ENCODE results near the gene CHAF1A.

Gene CHAF1A

DNA sequence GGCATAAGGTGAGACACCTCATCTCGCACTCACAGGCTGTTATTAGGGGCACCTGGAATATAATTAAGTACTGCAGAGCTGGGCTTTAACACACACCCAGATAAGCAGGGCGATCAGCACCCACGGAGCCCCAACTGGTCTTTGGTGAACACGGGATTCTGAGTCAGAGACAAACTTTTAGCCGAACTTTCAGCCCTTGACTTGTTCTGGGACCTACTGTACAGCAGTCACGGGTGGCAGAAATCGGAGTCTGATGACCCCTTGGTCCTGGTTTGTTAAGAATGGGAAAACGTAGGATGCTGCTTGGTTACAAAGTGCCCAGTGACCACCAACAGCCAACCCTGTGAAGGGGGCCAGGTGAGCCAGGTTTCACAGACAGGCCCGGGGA, 11.1 kb upstream of the CHAF1A start:
- TF ChIP-seq ZFX (IDR thresholded peaks at IDR 0.05) = no peak
- TF ChIP-seq, protein P1, sequence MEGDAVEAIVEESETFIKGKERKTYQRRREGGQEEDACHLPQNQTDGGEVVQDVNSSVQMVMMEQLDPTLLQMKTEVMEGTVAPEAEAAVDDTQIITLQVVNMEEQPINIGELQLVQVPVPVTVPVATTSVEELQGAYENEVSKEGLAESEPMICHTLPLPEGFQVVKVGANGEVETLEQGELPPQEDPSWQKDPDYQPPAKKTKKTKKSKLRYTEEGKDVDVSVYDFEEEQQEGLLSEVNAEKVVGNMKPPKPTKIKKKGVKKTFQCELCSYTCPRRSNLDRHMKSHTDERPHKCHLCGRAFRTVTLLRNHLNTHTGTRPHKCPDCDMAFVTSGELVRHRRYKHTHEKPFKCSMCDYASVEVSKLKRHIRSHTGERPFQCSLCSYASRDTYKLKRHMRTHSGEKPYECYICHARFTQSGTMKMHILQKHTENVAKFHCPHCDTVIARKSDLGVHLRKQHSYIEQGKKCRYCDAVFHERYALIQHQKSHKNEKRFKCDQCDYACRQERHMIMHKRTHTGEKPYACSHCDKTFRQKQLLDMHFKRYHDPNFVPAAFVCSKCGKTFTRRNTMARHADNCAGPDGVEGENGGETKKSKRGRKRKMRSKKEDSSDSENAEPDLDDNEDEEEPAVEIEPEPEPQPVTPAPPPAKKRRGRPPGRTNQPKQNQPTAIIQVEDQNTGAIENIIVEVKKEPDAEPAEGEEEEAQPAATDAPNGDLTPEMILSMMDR (conservative IDR thresholded peaks at IDR 0.05) = no peak
- peak overlapping the region; percentile 91 for H3K27ac ChIP-seq

DNA sequence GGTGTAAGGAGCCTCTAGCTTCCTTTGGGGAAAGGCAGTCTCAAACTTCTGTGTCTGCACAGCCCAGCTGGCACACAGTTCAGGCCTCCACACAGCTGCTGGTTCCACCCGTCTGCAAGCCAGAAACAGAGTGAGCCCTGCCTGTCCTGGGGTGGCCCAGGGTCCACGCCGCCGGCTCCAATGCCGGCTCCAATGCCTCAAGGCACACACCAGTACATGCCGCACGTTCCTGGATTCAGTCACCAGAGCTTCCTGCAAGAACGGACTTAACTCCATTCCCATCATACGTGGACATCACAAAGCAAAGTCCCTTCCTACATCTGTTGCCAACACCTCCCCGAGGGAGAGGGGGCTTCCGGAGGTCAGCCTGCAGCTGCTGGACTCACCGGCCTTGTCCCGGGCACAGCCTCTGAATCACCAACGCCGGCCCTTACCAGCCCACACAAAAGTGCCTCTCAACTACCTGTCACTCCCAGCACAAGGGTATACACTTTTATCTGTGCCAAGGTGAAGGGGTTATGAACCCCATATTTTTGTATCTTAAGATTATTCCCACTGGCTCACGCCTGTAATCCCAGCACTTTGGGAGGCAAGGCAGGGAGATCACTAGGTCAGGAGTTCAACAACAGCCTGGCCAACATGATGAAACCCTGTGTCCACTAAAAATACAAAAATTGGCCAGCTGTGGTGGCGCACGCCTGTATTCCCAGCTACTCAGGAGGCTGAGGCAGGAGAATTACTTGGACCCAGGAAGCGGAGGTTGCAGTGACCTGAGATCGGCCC, 10.5 kb upstream of the CHAF1A start:
- H3K27ac ChIP-seq = peak overlapping the region; percentile 91
- no peak for TF ChIP-seq ZFX (IDR thresholded peaks at IDR 0.05)
- TF ChIP-seq, protein P1 (conservative IDR thresholded peaks at IDR 0.05) = no peak

DNA sequence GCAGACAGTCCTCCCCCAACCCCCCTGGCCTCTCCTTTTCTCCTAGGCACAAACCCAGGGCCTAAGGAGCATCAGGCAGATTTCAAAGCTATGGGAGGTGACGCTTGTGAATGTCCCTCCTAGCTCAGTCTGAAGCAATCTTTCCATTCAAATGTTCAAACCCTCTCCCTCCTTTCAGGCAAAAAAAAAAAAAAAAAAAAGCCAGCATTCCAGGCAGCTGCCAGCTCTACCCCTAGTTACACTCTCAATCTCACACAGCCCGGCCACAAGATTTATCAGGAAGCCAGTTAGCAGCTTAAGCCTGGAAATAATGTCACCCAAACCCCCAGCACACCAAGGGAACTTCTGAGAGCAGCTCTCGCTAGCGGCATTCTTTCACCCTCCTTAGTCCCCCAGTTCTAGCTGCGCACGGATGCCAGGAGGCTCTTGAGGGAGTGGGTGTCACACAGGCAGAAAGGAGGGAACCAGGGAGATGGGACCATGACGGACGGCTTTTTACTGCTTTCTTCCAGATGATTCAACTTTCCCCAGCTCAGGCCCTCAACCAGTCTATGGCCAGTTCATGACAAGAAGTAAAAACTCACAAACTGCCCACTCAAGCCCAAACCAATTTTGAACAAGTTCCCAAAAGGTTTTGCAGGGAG, 8.4 kb upstream of the CHAF1A start:
- no peak overlapping the region for H3K27ac ChIP-seq
- TF ChIP-seq, protein P1 (conservative IDR thresholded peaks at IDR 0.05) = no peak
- TF ChIP-seq ZFX (IDR thresholded peaks at IDR 0.05) = no peak

DNA sequence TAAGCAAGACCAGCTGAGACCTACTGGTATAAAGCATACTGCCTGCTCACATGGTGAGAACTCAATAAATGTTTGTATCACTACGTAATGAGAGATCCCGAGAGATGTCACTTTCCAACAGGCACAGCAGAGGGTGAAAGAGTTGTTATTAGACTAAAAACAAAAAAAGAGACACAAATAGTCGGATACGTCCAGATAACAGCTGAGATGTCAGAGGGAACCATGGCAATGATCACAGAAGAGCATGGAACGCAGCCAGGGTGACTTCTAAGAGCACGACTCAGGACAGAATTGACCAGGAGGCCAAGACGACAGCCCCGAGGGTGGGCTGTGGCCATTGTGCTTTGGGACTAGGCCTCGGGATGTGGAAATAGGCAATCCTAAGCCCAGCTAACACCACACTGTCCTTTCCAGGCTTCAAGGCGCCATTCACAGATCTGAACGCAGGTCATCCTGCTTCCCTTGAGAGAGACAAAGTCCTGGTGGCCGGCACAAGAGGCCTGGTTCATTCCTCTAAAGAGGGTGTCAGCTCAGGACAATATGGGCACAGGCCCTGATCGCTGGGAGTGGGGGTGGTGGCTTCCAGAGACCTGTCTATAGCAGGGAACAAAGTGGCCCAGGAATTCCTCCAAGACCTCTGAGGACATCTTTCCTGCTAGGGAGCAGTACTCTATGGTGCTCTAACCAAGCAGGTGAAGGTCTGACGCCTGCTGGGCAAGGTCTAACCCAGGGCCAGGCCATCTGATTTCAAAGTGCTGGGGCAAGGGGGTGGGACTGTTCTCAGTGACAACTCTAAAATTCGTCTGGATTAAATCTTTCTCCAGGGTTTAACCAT, 5.3 kb upstream of the CHAF1A start:
- TF ChIP-seq, protein P1 (conservative IDR thresholded peaks at IDR 0.05) = no peak
- no peak for TF ChIP-seq ZFX (IDR thresholded peaks at IDR 0.05)
- no peak overlapping the region for H3K27ac ChIP-seq

DNA sequence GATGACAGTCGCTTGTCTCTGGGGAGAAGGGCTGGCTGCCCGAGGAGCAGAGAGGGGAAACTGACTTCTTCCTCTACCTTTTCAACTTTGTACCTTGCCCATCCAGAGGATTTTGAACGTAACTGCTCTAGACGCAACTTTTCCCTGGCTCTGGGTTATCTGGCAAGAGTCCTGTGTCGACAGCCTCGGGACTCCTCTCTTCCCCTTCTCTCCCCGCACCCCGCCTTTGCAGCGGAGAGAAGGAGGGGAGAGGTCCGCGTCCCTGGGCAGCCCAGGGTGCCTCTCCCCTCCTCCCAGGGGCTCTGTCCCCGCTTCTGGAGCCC, 2.7 kb upstream of the CHAF1A start:
- H3K27ac ChIP-seq = peak overlapping the region; percentile 97
- TF ChIP-seq, protein P1 (conservative IDR thresholded peaks at IDR 0.05) = no peak
- TF ChIP-seq ZFX (IDR thresholded peaks at IDR 0.05) = no peak

DNA sequence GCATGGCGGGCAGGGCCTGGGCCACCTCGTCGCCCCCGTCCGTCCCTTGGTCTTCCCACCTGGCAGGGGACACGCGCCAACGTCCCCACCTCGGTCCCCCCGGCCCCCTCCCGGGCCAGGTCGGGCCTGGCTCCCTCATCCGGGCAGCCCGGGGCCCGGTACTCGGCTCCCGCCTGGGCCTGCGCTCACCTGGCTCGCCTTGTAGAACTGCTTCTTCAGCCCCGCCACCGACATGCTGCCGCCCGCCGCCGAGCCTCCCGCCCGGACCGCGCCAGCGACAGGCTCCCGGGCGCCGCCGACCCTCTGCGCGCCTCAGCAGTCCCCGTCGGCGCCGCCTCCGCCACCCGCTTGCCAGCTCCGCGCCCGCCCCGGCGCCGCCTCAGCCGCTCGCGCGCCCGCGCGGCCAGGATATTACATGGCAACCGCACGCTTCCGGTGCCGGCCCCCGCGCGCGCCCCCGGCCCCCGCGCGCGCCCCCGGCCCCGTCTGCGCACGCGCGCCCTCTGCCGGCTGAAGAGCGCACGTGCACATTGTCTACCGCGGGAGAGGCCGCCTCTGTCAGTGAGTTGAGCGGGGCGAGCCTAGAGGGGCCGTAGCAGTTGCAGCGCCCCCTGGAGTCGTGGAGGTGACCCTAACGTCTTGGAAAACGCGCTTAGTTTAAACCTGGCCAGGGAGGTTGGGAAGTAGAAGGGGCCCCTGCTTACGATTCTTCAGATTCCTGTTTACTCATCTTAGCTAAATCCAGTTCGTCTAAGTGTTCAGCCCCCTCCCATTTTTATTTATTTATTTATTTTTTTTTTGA, 2.1 kb upstream of the CHAF1A start, which contains the start of gene SH3GL1:
SH3GL1 (minus strand) TSS at position 413 of the 802 bp plus-strand sequence; CDS start at position 234, 179 bp downstream.
- H3K27ac ChIP-seq = peak within 1 kb of the TSS; percentile 97
- peak; percentile 96 for TF ChIP-seq ZFX (IDR thresholded peaks at IDR 0.05)
- TF ChIP-seq, protein P1 (conservative IDR thresholded peaks at IDR 0.05) = peak; percentile 100
